ENCODE measurements around the gene RPS6KA5.

RPS6KA5 gene

GRCh38 chr14:90999299-90999698, 61.1 kb downstream of the RPS6KA5 start:
- CTCF ChIA-PET = interaction anchor here (1.0 to 1.3 kb wide), 2 partner anchors 11 to 72 kb away, joined by 3 read pairs; no protein-coding TSS in a partner anchor
- no peak for TF ChIP-seq CTCF (IDR thresholded peaks at IDR 0.05; ENCODE audit: control extremely low read depth, extremely low read depth, low read depth, missing control alignments)

GRCh38 chr14:90996967-90997366, 63.5 kb downstream of the RPS6KA5 start:
- no peak for TF ChIP-seq CTCF (IDR thresholded peaks at IDR 0.05; ENCODE audit: control extremely low read depth, extremely low read depth, low read depth, missing control alignments)
- no peak for DNase-seq (ENCODE audit: extremely low spot score)
- CTCF ChIA-PET = no interaction called here
- POLR2A ChIA-PET = interaction anchor here (0.5 kb wide), 1 partner anchor 948 kb away, joined by 9 read pairs; no protein-coding TSS in a partner anchor

More at GRCh38 chr14:90999299-90999698, 61.1 kb downstream of the RPS6KA5 start:
- no peak for DNase-seq (ENCODE audit: extremely low spot score)
- POLR2A ChIA-PET = interaction anchor here (0.6 kb wide), 1 partner anchor 32 kb away, joined by 3 read pairs; no protein-coding TSS in a partner anchor

- POLR2A ChIA-PET = no interaction called here
- no peak for DNase-seq (ENCODE audit: extremely low spot score)
- TF ChIP-seq CTCF (IDR thresholded peaks at IDR 0.05; ENCODE audit: control extremely low read depth, extremely low read depth, low read depth, missing control alignments) = no peak
- CTCF ChIA-PET = interaction anchor here (0.9 kb wide), 1 partner anchor 42 kb away, joined by 3 read pairs; no protein-coding TSS in a partner anchor
Measured at GRCh38 chr14:90995785-90996184, 64.7 kb downstream of the RPS6KA5 start.

GRCh38 chr14:90993792-90994191, 66.6 kb downstream of the RPS6KA5 start:
- POLR2A ChIA-PET = no interaction called here
- DNase-seq (ENCODE audit: extremely low spot score) = no peak
- CTCF ChIA-PET = interaction anchor here (1.1 to 1.4 kb wide), 2 partner anchors 8 to 12 kb away, joined by 3 to 4 read pairs; no protein-coding TSS in a partner anchor
- no peak for TF ChIP-seq CTCF (IDR thresholded peaks at IDR 0.05; ENCODE audit: control extremely low read depth, extremely low read depth, low read depth, missing control alignments)

GRCh38 chr14:90991690-90992443, 68.6 kb downstream of the RPS6KA5 start:
- ChIA-PET POLR2A (no interaction called here), CTCF (interaction anchor here (1.5 to 1.6 kb wide), 2 partner anchors 11 to 15 kb away, joined by 3 to 4 read pairs; no protein-coding TSS in a partner anchor)
- no peak for TF ChIP-seq CTCF (IDR thresholded peaks at IDR 0.05; ENCODE audit: control extremely low read depth, extremely low read depth, low read depth, missing control alignments)

GRCh38 chr14:90990141-90990540, 70.3 kb downstream of the RPS6KA5 start:
- no peak for DNase-seq (ENCODE audit: extremely low spot score)
- TF ChIP-seq CTCF (IDR thresholded peaks at IDR 0.05; ENCODE audit: control extremely low read depth, extremely low read depth, low read depth, missing control alignments) = no peak
- CTCF ChIA-PET = interaction anchor here (1.6 kb wide), 1 partner anchor 13 kb away, joined by 3 read pairs; no protein-coding TSS in a partner anchor
- POLR2A ChIA-PET = no interaction called here

More at GRCh38 chr14:90991690-90992443, 68.6 kb downstream of the RPS6KA5 start:
- no peak for DNase-seq (ENCODE audit: extremely low spot score)
